Mammary epithelial cell (primary cell): ENCODE data around the gene NDST3.

ENCODE experiments used
- CTCF ChIP-seq, 2 donors: IDR thresholded peaks in 1 of 2; conservative IDR thresholded peaks in 1 of 2; 2 replicates each; pipeline ENCODE4 v1.5.1; 2011 to 2012; ENCODE audit warnings: inconsistent platforms in 2 of 2, low read length in 2 of 2, mild to moderate bottlenecking in 2 of 2, control low read depth in 1 of 2, low read depth in 1 of 2; ENCODE audit not compliant: insufficient read depth in 1 of 2; ENCODE audit errors: extremely low read depth in 1 of 2
- EZH2 ChIP-seq: IDR thresholded peaks from 2 replicates; pipeline ENCODE4 v1.6.1; 2012; ENCODE audit warnings: low read length, inconsistent platforms, borderline replicate concordance

- TF ChIP-seq CTCF (conservative IDR thresholded peaks at IDR 0.05 in 1 of 2, IDR thresholded peaks at IDR 0.05 in 1 of 2; ENCODE audit: extremely low read depth in 1 of 2, insufficient read depth in 1 of 2, low read depth in 1 of 2, low read length in 2 of 2) (no peak), EZH2 (no peak)
Measured at GRCh38 chr4:118004088-118004487, 30.2 kb upstream of the NDST3 start.
